HUES6 (cell line): ENCODE data around the gene NLRP4.
"Not testable (repeated sequence)": the region's sequence is repeated elsewhere in the genome, so short reads cannot be mapped to it uniquely, and the experiment has no call there.

ENCODE experiments used
- H3K27ac ChIP-seq: 2 replicates; pipeline ENCODE4 v1.7.0; 2013; ENCODE audit warnings: low read depth, mild to moderate bottlenecking, low read length, inconsistent platforms
- H3K27me3 ChIP-seq: 2 replicates; pipeline ENCODE4 v1.6.1; 2013; ENCODE audit warnings: low read length; ENCODE audit not compliant: control insufficient read depth, insufficient read depth
- H3K36me3 ChIP-seq: 2 replicates; pipeline ENCODE4 v1.6.1; 2013; ENCODE audit warnings: low read length; ENCODE audit not compliant: control insufficient read depth, insufficient read depth
- H3K4me1 ChIP-seq: 2 replicates; pipeline ENCODE4 v1.6.1; 2013; ENCODE audit warnings: low read length; ENCODE audit not compliant: control insufficient read depth, insufficient read depth
- H3K4me3 ChIP-seq: 2 replicates; pipeline ENCODE4 v1.5.1; 2013; ENCODE audit warnings: low read depth, low read length
- H3K9ac ChIP-seq: one replicate; pipeline ENCODE4 v1.6.1; 2013; ENCODE audit warnings: mild to moderate bottlenecking, low read length
- H3K9me3 ChIP-seq: 2 replicates; pipeline ENCODE4 v1.6.1; 2013; ENCODE audit warnings: low read depth, low read length; ENCODE audit not compliant: control insufficient read depth, insufficient read depth

The NLRP4 gene

GRCh38 chr19:55923556-55923955 is 87.2 kb downstream of the NLRP4 start:
- Histone ChIP-seq H3K4me1 (no peaks in the 10 kb centered on the region), H3K9me3 (peaks cover 56% of the 10 kb centered on the region; the same call in 1 of the 2 replicates)

GRCh38 chr19:55927991-55928390 is 91.7 kb downstream of the NLRP4 start:
- H3K4me1 ChIP-seq: no peaks in the 10 kb centered on the region
- no peak overlapping the region for H3K9ac ChIP-seq
- H3K27me3 ChIP-seq: peaks cover 4% of the 10 kb centered on the region; the same call in 1 of the 2 replicates
- no peak overlapping the region for H3K27ac ChIP-seq
- H3K4me3 ChIP-seq: no peak overlapping the region
- no peaks in the 10 kb centered on the region for H3K36me3 ChIP-seq
- peaks cover 52% of the 10 kb centered on the region; the same call in 1 of the 2 replicates for H3K9me3 ChIP-seq

More at GRCh38 chr19:55923556-55923955, 87.2 kb downstream of the NLRP4 start:
- H3K36me3 ChIP-seq: no peaks in the 10 kb centered on the region
- no peak overlapping the region for H3K9ac ChIP-seq
- H3K27ac ChIP-seq: no peak overlapping the region
- H3K27me3 ChIP-seq: peaks cover 4% of the 10 kb centered on the region; the same call in 1 of the 2 replicates
- H3K4me3 ChIP-seq: no peak overlapping the region

DNA sequence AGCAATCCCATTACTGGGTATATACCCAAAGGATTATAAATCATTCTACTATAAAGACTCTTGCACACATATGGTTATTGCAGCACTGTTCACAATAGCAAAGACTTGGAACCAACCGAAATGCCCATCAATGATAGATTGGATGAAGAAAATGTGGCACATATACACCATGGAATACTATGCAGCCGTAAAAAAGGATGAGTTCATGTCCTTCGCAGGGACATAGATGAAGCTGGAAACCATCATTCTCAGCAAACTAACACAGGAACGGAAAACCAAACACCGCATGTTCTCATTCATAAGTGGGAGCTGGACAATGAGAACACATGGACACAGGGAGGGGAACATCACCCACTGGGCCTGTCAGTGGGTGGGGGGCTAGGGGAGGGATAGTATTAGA is 92.9 kb downstream of the NLRP4 start:
- not testable (repeated sequence) for H3K27me3 ChIP-seq, H3K4me3 ChIP-seq, H3K4me1 ChIP-seq, H3K36me3 ChIP-seq, H3K9ac ChIP-seq, H3K27ac ChIP-seq
- H3K9me3 ChIP-seq: peaks cover 57% of the 10 kb centered on the region; the same call in 1 of the 2 replicates

- Histone ChIP-seq H3K27me3 (peaks cover 14% of the 10 kb centered on the region; the same call in 1 of the 2 replicates), H3K4me3 (no peak overlapping the region), H3K9ac (no peak overlapping the region), H3K27ac (no peak overlapping the region), H3K36me3 (no peaks in the 10 kb centered on the region), H3K9me3 (peaks cover 59% of the 10 kb centered on the region; the same call in 1 of the 2 replicates), H3K4me1 (no peaks in the 10 kb centered on the region)
These were observed 94.7 kb downstream of the NLRP4 start for GRCh38 chr19:55930996-55931515.
